Erythroblast (primary cell): ENCODE results near the gene PDSS1.

Source experiments
- GATA1 ChIP-seq: IDR thresholded peaks from 2 replicates; pipeline ENCODE4 v1.6.1; 2011; ENCODE audit warnings: low read depth, mild to moderate bottlenecking, control low read depth, low read length, moderate library complexity
- POLR2A ChIP-seq: IDR thresholded peaks from 2 replicates; pipeline ENCODE4 v1.6.1; 2011; ENCODE audit warnings: mild to moderate bottlenecking, low read length

DNA sequence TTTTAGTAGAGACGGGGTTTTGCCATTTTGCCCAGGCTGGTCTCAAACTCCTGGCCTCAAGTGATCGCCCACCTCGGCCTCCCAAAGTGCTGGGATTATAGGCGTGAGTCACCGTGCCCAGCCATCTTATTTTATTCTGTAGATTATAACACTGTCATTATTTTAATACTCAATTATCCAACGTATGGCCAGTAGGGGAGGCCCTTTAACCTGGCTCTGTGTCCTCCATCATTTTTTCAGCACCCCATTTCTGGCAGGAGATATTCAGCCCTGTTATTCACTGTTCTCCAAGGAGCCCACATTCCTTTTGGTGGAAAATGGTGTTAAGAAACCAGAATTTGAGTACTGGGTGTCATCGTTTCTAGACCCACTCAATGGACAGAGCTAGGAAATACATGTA is 31.5 kb downstream of the PDSS1 start:
- TF ChIP-seq POLR2A = no peak
- TF ChIP-seq GATA1 = no peak
